8988T (cell line): Measurements from ENCODE around the gene ANKS6.

Source experiments
- DNase-seq: peaks from one replicate; pipeline ENCODE4 v3.0.0; 2011

ANKS6 gene

DNA sequence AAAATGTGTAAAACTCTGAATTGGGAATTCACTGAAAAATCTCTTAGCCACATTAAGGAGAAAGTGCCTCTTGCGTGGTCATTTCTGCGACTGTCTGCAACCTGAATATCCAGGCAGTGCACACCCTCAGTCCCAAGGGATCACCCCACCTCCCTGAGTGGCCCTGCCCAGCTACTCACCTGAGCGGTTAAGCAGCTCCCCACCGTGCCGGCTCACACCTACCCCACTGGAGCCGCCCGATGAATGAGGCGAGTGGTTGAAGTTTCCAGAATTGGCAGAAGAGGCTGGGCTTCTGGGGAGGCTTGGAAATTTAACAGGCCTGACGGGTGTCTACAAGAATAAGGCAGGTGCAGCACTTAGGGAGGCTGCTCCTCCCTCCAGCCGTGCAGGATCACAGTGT, 25.6 kb downstream of the ANKS6 start:
- DNase-seq: no peak

DNA sequence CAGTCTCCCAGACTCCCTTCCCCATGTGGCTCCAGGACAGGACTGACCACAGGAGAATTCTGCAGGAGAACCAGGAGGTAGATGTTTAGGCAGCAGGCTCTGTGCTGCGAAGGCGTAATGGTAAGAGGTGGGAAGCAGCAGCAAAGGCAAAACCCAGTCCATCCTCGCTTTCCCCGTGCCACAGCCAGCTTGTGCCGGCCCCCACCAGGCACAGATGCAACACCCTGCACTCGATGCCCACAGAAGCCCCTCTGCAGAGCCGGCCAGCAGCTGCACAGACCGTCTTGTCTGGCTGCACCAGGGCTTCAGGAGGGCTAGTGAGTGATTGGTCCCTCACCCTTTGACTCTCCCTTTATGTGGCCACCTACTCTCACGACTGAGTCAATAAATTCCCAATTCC, 28.0 kb downstream of the ANKS6 start:
- no peak for DNase-seq

DNA sequence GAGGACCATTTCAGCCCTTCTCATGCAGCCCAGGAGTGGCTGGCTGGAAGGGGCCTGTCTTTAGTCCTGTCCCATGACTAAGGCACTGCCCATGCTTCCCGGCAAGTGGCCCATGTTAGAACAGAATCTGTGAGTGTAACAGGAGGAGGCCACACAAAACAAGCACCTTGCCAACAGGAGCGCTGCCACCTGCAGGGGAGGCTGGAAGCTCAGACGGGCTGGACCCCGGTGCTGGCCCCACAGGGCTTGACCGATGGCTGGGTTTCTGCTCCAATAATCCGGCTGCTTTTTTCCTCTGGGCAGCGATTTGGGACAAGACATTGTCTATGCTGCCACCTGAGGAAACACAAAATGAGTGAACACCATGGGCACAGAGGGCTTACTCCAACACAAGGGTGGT, 28.4 kb downstream of the ANKS6 start:
- no peak for DNase-seq

DNA sequence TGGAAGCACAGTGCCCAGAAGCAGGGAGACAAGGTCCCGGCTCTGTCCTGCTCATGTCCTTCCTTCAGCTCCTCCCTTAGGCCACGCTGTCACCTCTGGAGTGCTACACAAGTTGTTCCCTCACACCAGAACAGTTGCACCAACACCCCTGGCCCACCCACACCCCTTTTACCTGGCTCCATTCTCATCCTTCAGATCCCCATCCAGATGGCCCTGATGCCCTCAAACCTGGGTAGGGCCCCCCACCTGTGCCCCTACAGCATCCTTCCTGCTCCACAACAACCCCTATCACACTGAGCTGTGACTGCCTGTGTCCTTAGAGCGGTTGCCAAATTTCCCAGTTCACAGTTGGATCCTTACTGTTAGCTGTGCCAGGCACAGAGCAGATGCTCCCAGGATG, 29.2 kb downstream of the ANKS6 start:
- no peak for DNase-seq

DNA sequence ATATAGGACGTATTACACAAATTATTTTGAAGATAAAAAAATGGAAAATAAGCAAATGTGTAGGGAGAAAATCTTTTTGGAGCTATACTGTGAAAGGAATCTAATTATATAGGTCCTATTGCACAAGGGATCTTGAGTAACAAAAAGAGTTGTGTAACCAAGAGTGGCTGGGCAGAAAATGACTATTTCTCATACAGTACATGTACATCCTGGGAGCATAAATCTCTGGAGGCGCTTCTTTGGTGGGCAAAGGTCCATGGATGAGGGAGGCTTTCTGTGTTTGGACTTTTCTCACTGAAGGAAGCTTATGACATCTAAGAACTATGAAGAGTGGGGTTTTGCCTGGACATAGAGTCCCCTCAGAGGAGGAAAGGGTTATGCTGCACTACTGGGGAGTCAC, 29.8 kb downstream of the ANKS6 start:
- no peak for DNase-seq

DNA sequence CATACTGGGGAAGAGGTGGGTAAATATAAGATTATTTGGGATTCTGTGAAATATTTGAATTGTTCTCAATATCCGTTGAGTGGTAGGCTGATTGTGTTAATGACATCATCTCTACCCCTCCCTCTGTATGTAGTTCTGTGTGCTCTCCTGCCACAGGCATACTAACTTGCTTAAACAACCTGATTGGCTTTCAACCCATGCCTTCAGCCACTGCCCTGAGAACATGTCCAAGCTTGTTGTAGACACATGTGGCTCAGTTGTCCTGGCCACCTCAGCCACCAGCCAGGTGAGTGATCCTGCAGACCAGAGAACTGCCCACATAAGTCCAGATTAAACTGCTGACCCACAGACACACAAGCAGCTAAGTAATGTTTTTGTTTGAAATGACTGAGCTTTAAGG, 31.1 kb downstream of the ANKS6 start:
- no peak for DNase-seq

DNA sequence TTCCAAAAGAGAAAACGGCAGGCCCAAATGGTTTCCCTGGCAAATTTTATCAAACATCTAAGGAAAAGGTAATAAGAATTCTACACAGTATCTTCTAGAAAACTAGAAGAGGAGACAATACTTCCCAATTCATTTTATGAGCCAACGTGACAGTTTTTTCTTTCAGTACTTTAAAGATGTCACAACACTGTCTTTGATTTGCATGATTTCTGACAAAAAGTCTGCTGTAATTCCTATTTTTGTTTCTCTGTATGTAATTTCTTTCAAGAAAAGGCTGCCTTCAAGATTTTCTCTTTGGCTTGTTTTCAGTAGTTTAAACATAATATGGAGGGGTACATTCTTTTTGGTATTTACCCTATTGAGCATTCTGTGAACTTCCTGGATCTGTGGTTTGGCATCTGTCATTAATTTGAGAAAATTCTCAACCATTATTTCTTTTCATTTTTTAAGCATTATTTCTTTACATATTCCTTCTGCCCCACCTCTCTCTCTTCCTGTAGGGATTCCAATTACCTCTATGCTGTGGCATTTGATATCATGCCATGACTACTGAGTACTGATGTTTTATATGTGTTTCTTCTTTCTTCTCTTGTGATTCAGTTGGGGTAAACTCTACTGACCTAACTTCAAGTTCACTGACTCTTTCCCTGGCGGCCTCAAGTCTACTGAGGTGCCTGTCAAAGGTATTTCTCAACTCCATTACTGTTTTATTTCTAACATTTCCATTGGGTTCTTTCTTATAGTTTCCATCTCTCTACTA, 32.2 kb downstream of the ANKS6 start:
- no peak for DNase-seq

DNA sequence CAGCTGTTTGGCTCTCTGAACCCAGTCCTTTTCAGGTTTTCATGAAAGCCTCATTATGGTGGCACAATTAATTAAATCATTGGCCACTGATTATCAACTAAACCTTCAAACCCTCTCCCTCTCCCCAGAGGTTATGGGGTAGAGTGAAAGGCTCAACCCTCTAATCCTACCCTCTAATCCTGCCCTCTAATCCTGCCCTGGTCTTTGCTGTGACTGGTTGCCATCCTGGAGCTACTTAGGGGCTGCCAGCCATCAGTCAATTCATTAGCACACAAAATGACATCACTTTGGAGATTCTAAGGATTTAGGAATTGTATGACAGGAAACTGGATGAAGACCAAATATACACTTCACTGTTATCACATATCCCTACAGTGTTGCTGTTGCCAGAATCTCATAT, 36.1 kb downstream of the ANKS6 start:
- DNase-seq: no peak

DNA sequence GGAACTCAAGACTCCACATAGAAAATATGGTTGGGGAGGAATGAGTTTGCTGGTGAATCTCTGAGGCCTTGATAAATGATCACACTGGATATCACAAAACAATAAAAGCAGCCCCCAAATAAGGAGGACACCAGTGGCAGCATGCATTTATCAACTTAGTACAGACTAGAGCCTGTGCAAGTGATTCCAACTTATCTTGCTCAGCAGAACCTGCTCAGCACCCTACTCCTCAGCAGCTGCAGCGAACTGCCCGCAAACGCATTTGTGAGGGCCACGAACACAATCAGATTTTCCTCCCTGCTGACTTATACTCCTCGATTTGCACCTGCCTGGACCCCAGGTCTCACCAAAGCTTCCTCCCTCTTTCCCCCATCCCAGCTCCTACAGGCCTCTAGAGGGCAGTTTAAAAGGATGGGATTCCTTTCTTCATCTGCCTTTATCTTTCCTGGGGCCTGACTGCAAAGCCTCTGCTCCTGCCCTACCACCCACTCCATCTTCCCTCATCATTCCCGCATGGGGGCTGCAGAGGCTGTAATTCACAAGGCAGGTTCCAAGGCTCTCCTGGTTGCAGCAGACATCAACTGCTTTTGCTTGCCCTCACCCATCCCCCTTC, 41.2 kb downstream of the ANKS6 start:
- DNase-seq: no peak

DNA sequence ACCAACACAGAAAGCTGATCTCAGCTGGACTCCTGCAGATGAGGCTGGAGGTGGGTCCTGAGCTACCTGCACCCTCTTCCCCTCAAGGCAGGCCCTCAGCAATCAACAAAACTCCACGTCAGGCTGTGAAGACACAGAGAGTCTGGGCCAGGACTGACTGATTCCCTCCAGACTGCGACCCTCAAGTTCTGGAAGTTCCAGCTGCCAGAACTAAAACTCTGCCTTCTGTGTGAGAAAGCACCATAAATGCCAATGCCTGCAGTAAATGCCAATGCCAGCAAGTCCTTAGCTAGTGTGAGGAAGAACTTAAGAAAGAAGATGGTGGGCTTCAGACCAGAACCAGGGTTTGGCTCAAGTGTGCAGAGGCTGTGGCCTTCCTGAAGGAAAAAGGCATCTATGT, 45.1 kb downstream of the ANKS6 start:
- no peak for DNase-seq

DNA sequence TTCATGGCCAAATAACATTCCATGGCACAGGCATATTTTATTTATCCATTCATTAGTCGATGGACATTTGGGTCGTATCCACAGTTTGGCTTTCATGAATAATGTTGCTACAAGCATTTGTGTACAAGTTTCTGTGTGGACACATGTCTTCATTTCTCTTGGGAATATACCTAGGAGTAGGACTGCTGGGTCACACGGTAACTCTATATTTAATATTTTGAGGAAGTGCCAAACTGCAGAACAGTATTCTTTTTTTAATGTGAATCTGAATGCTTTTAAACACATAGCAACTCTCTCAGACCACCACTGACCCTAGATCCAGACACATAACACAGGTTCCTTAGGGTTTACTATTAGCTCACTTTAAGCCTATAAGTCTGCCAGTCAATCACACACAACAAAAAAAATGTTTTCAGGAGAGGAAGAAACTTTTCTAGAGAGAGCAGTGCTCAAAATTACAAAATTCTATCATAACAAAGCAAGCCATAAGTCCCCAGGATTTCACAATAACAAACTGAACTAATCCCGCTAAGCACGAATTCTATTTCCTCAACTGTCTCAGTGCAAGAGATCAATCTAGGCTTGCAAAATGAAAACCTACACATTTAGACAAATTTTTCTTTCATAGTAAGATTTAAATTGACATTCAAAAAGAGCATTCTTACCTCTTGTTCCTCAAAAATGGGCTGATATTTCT, 45.8 kb downstream of the ANKS6 start:
- DNase-seq: no peak

DNA sequence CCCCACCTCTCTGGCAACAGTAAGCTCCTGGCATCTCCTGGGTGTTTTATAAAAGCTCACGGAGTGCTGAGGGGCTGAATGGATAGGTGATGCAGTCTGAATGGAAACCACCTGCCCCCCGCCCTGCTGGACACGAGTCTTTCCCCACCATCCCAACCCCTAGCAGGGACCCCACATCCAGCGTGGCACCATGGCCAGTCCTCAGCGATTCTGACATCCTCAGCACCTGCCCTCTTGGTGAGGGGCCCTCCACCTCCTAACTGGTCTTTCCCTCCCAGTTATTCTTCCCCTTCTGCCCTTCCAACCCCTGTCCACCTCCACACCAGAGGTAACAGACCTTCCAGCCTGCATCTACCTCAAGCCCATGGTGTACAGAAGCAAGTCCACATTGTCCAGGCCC, 48.9 kb downstream of the ANKS6 start:
- DNase-seq: no peak

DNA sequence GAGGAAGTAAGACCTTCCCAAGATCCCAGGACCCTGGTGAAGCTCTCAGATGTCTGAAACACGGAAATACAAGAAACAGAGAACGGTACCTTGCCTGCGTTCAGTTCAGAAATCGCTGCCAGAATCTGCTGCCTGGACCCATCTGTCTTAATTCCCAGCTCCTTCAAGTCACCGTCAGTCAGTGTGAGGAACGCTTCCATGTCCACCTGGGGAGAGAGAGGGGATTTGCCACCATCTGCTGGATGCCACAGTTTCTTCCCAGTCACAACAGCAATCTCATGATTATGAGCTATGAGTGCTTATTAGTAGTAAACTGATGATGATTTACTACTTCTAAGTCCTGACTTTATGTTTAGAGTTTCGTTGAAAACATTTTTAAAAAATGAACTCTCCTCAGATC, 50.9 kb downstream of the ANKS6 start:
- no peak for DNase-seq

DNA sequence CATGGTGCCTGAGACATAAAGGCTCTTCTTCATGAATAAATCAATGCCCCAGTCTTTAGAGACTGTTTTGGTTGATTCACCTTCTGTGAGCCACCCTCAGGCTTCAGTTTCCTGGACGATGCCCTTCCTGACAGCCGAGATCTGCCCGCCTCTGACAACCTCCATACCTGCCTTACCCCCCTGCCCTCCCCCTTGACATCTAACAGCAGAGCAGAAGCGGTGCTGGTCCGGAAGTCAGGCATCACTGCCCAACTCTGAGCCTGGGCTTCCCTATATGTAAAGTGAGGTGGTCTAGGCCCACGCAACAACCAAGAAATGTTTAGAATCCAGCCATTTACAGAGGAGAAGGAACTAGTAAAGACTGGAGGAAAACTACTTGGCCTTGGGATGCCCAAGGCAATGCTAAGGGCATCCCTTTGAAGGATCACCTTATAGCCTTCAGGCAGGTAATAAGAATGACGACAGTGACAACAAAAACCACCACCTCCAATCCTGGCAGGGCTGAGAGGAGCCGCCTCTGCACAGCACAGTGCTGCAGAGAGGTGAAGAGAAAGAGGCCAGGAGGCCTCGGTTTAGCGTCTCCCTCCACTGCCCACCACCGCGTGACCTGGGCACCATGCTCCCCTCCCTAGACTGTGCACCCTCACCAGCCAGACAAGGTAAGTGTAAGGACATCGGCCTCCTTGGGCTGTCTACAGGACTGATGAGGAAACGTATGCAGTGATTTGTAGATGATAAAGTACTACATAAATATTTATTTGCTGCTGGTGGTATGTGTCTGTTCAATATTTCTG, 52.3 kb downstream of the ANKS6 start:
- no peak for DNase-seq

DNA sequence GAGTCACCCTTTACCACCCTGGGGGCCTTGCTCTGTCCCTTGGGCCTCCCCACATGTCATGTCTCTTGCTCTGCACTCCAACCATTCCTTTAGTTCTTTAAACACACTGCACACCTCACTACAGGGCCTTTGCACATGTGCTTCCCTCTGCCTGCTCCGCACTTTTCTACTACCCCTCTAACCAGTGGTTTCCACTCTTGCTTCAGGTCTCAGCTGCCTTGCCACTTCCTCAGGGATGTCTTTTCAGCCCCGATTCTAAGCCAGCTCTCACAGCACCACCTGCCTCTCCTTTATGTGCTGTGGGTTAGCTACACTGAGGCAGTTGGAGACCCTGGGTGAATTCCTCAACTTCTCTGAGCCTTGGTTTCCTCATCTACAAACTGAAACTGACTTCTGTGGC, 53.0 kb downstream of the ANKS6 start:
- DNase-seq: no peak

DNA sequence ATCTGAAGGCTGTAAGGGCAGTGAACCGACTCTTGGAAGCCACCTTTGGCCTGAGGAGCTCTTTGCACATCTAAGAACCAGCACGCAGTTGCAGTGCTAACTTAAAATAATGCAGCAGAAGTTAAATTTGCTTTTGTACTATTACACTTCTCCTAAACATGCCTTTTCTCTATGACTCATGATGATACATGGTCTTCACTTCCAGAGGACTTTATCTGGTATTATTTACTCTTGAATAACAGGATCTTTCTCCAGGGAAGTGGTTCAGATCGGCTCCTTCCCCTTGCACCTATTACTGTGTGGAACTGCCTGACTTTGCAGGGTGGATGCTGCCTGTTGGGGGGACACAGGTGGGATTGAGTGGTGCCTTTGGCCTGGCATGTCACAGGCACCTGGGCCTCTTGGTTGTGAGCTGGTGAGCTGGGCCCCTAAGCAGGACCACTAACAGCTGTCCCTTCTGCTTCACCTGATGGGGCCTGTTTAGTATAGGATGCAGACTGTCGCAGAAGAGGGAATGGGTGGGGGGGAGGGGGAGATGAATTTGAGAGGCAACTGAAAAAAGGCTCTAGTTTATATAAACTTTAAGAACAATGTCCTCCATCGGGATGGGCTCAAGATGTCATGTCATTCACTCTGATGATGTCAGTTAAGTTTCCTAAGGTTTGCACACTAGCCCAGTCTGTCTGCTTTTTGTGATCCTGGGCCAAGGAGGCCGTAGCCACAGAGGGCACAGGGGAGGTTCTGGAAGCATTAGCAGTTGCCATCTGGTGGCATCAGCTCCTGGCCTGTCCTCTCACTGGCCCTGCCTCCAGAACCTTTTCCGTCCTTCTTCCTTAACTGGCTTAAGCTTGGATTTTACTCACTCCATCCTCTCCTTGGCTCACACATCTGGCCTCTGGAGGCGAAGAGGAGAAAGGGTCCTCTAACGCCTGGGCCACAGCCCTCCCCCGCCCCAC, 53.8 kb downstream of the ANKS6 start:
- no peak for DNase-seq

DNA sequence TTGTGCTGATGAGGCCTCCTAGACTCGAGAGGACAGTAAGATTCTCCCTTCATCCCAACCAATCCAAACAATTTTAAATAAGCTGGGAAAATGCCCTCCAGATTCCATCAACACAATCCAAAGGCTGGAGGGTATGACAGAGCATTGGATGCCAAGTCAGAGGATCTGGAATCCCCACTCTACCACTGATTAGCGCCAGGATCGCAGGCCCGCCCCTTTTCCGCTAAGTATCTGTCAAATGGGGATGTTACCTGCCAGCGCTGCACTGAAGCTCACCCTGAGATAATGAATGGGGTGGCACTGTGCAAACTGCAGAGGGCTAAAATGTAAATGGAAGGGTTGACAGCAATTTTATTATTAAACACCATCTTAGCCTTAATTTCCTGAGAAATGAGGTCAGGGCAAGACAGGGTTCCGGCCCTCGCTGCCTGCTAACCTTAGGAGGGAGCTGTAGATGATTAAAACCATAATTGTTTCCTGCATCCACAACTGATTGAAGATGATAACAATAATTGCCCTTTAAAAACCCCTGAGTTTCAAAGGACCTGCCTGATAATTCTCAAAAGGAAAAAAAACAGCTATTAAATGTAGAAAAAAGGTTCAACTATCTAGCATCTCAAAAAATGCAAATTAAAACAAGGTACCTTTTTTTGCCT, 56.0 kb downstream of the ANKS6 start:
- no peak for DNase-seq

DNA sequence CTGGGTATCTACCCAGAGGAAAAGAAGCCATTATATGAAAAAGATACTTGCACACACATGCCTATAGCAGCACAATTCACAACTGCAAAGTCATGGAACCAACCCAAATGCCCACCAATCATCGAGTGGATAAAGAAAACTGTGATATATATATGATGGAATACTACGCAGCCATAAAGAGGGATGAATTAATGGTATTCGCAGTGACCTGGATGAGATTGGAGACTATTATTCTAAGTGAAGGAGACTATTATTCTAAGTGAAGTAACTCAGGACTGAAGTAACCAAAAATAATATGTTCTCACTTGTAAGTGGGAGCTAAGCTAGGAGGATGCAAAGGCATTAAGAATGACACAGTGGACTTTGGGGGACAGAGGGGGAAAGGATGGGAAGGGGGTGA, 57.6 kb downstream of the ANKS6 start:
- no peak for DNase-seq

DNA sequence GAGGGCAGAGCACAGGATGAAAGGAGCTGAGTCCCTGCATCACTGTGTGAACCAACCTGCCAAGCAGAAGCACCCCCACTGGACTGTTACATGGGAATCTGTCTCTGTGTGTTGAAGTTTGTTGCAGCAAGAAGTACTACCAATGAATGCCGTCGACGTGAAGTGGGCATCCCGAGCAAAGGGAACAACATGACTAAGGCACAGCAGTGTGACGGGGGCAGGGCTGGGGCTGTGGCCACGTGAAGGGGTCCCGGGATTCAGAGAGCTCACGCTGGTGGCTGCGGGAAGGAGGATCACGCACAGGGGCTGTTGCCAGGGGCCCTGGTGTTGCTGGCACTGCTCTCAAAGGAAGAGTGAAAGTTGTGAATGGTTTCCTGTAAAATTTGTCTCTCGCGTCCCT, 60.1 kb downstream of the ANKS6 start:
- DNase-seq: no peak

DNA sequence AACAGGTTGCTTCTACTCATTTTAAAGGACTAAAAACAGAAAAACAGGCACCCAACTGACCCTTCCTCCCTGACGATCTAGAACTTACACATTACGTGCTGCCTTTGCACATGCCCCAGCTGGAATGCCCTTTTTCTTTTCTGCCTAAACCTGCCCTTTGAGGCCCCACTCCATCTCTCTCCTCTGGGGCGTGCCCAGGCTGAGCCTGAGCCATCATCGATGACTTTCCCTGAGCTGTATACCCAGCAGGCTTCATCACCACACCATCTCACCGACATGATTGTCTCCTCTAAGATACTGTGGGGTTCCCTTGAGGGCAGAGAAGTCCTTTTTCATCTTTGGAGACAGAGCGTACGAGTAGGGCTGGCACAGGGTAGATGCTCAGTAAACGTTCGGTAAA, 63.6 kb downstream of the ANKS6 start:
- DNase-seq: no peak

DNA sequence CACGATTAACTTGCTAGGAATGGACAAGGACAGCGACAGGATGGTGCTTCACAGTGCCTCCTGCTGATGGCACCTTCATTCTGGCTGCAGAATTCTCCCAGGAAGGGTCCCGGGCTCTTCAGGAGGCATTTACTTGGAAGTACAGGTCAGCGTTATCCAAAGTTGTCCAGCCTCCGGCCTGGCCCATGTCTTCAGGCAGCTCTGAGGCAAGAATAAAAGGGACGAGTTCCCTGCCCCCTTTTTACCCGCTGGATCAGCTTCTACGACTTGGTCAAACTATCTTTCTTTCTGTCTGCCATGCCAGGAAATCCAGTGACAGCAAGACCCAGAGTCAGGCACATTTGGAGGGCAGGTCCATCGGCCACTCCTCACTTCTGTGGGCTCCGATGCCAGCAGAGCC, 64.3 kb downstream of the ANKS6 start:
- DNase-seq: no peak

DNA sequence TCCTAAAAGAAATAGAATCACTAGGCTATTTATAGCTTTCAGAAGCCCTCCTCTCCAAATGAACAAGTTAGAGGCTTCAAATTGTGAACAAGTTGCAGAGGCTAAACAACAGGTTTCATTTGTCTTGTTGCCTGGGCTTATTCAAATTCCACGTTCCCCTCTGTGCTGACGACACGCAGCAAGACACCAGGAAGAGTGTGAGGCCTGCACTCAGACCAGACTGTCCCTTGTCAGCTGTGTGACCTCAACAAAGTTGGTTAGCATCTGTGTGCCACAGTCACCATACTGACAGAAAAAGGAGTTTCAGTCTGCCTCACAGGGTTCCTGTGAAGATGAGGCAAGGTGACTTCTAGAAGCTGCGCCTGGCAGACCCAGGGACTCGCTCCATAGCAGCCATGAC, 65.5 kb downstream of the ANKS6 start:
- DNase-seq: no peak
